ENCODE measurements around the gene FNDC3B.

Gene FNDC3B

DNA sequence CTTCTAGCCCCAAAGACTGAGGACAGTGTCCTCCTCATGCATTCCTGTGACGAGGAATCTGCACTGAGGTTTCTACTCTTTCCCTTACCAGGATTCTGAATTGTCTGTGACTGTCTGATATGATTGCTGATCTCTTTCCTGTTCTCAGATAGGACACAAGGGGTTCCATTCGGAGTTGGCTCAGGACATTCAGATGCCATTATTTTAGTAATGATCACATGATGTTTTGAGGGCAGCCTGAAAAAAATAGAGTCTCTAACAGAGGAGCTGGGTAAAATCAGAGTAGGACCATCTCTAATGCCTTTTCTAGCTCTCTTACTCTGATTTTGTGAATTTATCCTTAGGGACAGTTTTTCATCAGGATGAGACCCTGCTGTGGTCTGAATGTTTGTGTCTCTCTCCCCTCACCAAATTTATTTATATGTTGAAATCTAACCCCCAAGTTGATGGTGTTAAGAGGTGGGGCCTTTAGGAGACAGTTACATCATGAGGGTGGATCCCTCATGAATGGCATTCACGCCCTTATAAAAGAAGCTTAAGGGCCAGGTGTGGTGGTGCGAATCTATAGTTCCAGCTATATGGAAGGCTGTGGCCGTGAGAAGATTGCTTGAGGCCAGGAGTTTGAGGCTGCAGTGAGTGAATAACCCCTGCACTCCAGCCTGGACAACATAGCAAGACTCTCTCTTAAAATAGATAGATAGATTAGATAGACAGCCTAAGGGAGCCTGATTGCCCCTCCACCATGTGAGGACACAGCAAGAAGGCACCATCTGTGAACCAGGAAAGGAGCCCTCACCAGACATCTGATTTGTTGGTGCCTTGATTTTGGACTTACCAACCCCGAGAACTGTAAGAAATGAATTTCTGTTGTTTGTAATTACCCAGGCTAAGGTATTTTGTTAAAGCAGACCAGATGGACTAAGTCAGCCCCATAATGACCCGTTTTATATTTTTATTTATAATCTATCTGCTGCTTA is 24.4 kb downstream of the FNDC3B start:
- TF ChIP-seq TAF1 (IDR thresholded peaks at IDR 0.05; ENCODE audit: borderline replicate concordance, insufficient read depth, low read length), result no peak

DNA sequence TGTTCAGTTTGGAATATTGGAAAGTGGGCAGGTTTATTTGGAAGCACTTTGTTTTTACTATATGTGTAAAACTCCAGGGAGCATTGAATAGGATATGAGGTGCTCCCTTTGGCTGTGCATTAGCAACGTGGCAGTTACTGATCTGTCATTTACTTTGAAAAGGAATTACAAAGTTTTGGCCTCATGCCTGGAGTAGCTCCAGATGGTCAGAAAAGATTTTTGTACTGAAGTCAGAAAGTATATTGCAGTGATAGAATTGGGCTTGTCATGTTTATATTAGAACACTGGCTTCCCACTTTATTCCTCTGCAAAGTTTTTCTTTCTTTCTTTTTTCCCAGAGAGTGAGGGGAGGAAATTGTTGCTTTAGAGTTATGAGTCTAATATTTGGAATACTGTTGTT is 26.1 kb downstream of the FNDC3B start:
- TF ChIP-seq, protein P1, sequence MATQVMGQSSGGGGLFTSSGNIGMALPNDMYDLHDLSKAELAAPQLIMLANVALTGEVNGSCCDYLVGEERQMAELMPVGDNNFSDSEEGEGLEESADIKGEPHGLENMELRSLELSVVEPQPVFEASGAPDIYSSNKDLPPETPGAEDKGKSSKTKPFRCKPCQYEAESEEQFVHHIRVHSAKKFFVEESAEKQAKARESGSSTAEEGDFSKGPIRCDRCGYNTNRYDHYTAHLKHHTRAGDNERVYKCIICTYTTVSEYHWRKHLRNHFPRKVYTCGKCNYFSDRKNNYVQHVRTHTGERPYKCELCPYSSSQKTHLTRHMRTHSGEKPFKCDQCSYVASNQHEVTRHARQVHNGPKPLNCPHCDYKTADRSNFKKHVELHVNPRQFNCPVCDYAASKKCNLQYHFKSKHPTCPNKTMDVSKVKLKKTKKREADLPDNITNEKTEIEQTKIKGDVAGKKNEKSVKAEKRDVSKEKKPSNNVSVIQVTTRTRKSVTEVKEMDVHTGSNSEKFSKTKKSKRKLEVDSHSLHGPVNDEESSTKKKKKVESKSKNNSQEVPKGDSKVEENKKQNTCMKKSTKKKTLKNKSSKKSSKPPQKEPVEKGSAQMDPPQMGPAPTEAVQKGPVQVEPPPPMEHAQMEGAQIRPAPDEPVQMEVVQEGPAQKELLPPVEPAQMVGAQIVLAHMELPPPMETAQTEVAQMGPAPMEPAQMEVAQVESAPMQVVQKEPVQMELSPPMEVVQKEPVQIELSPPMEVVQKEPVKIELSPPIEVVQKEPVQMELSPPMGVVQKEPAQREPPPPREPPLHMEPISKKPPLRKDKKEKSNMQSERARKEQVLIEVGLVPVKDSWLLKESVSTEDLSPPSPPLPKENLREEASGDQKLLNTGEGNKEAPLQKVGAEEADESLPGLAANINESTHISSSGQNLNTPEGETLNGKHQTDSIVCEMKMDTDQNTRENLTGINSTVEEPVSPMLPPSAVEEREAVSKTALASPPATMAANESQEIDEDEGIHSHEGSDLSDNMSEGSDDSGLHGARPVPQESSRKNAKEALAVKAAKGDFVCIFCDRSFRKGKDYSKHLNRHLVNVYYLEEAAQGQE (IDR thresholded peaks at IDR 0.05; ENCODE audit: insufficient read depth in 1 of 2, low read depth in 2 of 2, low read length in 2 of 2), result no peak
- TF ChIP-seq POLR2AphosphoS5 (IDR thresholded peaks at IDR 0.05; ENCODE audit: low read depth, low read length) (no peak), TAF1 (IDR thresholded peaks at IDR 0.05; ENCODE audit: borderline replicate concordance, insufficient read depth, low read length) (no peak), FOXP2 (optimal IDR thresholded peaks at IDR 0.05; ENCODE audit: borderline replicate concordance, extremely low read depth, extremely low read length, insufficient read depth) (no peak), SIN3A (IDR thresholded peaks at IDR 0.05; ENCODE audit: borderline replicate concordance, insufficient read depth, low read length) (no peak)

DNA sequence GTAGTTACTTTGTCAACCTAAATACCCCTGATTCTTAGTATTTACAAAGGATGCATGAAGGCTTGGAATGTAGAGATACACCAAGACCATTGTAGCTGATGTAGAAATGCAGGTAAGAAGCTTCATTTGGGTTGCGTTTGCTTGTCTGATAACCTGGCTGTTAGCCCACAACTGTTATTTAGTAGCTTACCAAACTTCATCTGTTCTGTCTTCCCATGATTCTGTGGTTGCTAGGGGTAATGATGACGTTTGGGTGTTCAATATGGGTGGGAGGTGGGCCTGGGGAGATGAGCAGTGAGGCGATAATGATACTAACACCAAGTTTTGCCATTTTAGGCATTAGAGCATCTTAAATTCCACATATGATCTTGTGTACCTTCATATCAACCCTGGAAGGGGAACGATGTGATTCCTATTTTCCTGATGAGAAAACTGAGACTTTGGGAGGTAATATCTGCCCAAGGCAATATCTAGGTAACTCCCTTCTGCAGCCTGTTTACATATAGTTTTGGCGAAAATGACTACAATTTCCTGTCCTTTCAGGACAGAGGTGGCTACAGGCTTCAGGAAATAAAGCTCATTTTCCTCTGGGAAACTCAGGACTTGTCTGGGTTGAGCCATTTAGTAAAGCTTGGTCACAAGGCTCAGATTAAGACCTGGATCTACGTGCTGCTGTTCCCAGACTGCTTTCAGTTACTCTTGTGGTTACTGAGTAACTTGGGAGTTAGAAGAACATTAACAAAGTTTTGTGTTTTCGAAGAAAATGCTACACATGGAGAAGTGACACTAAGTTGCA is 26.8 kb downstream of the FNDC3B start:
- TF ChIP-seq, protein P1 (IDR thresholded peaks at IDR 0.05; ENCODE audit: insufficient read depth in 1 of 2, low read depth in 2 of 2, low read length in 2 of 2), result no peak
- TF ChIP-seq FOXP2 (optimal IDR thresholded peaks at IDR 0.05; ENCODE audit: borderline replicate concordance, extremely low read depth, extremely low read length, insufficient read depth), result no peak
- no peak for TF ChIP-seq TAF1 (IDR thresholded peaks at IDR 0.05; ENCODE audit: borderline replicate concordance, insufficient read depth, low read length)
- no peak for TF ChIP-seq SIN3A (IDR thresholded peaks at IDR 0.05; ENCODE audit: borderline replicate concordance, insufficient read depth, low read length)

- TF ChIP-seq FOXP2 (optimal IDR thresholded peaks at IDR 0.05; ENCODE audit: borderline replicate concordance, extremely low read depth, extremely low read length, insufficient read depth) (no peak), POLR2AphosphoS5 (IDR thresholded peaks at IDR 0.05; ENCODE audit: low read depth, low read length) (no peak), TAF1 (IDR thresholded peaks at IDR 0.05; ENCODE audit: borderline replicate concordance, insufficient read depth, low read length) (no peak)
Measured at GRCh38 chr3:172066880-172067796, 27.8 kb downstream of the FNDC3B start.

- TF ChIP-seq FOXP2 (optimal IDR thresholded peaks at IDR 0.05; ENCODE audit: borderline replicate concordance, extremely low read depth, extremely low read length, insufficient read depth) (no peak), SIN3A (IDR thresholded peaks at IDR 0.05; ENCODE audit: borderline replicate concordance, insufficient read depth, low read length) (no peak), POLR2AphosphoS5 (IDR thresholded peaks at IDR 0.05; ENCODE audit: low read depth, low read length) (no peak), TAF1 (IDR thresholded peaks at IDR 0.05; ENCODE audit: borderline replicate concordance, insufficient read depth, low read length) (no peak)
- TF ChIP-seq, protein P1 (IDR thresholded peaks at IDR 0.05; ENCODE audit: insufficient read depth in 1 of 2, low read depth in 2 of 2, low read length in 2 of 2), result no peak
Measured at GRCh38 chr3:172067837-172068440, 28.6 kb downstream of the FNDC3B start.

All from PFSK-1 (cell line).